Activated CD4-positive, CD25-positive, alpha-beta regulatory T cell treated with anti-CD3 and anti-CD28 coated beads, Interleukin-2, amount 50 U/mL, for 72 hours (primary cell): ENCODE data around the gene PRXL2A.
"Not testable (repeated sequence)": the region's sequence is repeated elsewhere in the genome, so short reads cannot be mapped to it uniquely, and the experiment has no call there.

ENCODE experiments used
- DNase-seq: peaks from one replicate; pipeline ENCODE4 v3.0.0; 2021

PRXL2A gene

GRCh38 chr10:80462299-80462980, 54.1 kb downstream of the PRXL2A start:
- no peak for DNase-seq

GRCh38 chr10:80462981-80463741, 54.8 kb downstream of the PRXL2A start:
- no peak for DNase-seq

- no peak for DNase-seq
These were observed 55.5 kb downstream of the PRXL2A start for GRCh38 chr10:80463868-80464267.

- no peak for DNase-seq
These were observed 56.5 kb downstream of the PRXL2A start for GRCh38 chr10:80464557-80465450.

GRCh38 chr10:80465451-80465835, 57.1 kb downstream of the PRXL2A start:
- no peak for DNase-seq

- no peak for DNase-seq
These were observed 57.7 kb downstream of the PRXL2A start for GRCh38 chr10:80465839-80466590.

- no peak for DNase-seq
These were observed 58.5 kb downstream of the PRXL2A start for GRCh38 chr10:80466724-80467326.

GRCh38 chr10:80468002-80468401, 59.7 kb downstream of the PRXL2A start:
- DNase-seq, result no peak

- DNase-seq, result no peak
These were observed 60.6 kb downstream of the PRXL2A start for GRCh38 chr10:80468806-80469421.

GRCh38 chr10:80470266-80470665, 61.9 kb downstream of the PRXL2A start:
- DNase-seq, result no peak

GRCh38 chr10:80471001-80471400, 62.6 kb downstream of the PRXL2A start:
- DNase-seq, result no peak

- no peak for DNase-seq
These were observed 63.4 kb downstream of the PRXL2A start for GRCh38 chr10:80471715-80472233.

GRCh38 chr10:80472234-80473095, 64.1 kb downstream of the PRXL2A start:
- no peak for DNase-seq

GRCh38 chr10:80473096-80473657, 64.8 kb downstream of the PRXL2A start:
- no peak for DNase-seq

GRCh38 chr10:80473692-80474596, 65.6 kb downstream of the PRXL2A start:
- DNase-seq, result no peak

GRCh38 chr10:80474597-80474910, 66.2 kb downstream of the PRXL2A start:
- DNase-seq, result no peak

GRCh38 chr10:80474941-80475340, 66.6 kb downstream of the PRXL2A start:
- no peak for DNase-seq

GRCh38 chr10:80475641-80476040, 67.3 kb downstream of the PRXL2A start:
- DNase-seq, result not testable (repeated sequence)

- DNase-seq, result no peak
These were observed 68.3 kb downstream of the PRXL2A start for GRCh38 chr10:80476685-80477084.
